NCI-H2107 treated with DMSO at 0.1 percent for 48 hours (cell line): Measurements from ENCODE around the gene GABBR2.

Experiments
- DNase-seq: peaks from one replicate; lab custom pipeline; 2025; ENCODE audit not compliant: unreplicated experiment; lab: John Stamatoyannopoulos, UW

Gene GABBR2

DNA sequence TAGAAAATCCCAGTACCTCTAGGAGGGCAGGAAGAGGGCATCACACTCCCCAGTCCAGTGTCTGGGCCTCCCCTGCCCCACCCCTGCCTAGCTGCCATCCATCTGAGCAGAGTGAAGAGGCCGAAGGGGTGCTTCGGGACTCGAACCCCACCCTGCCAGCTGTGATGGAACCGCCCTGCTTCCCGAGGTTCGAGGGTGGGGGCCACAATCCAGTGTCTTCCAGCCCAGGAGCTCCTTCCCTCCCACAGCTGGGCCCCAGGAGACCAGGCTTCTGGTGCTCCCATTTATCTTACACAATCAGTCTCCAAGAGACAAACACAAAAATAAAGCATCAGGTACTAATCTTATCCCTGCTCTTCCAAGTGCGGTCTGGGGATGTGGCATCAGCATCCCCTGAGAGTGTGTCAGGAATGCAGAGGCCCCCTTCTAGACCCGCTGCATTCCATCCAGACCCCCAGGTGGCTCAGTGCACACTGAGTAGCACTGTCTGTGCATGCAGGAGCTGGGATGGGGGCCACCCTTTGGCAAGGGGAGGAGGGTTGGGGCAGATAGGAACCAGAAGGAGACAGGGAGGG lies 330.4 kb downstream of the GABBR2 start:
- DNase-seq = no peak

DNA sequence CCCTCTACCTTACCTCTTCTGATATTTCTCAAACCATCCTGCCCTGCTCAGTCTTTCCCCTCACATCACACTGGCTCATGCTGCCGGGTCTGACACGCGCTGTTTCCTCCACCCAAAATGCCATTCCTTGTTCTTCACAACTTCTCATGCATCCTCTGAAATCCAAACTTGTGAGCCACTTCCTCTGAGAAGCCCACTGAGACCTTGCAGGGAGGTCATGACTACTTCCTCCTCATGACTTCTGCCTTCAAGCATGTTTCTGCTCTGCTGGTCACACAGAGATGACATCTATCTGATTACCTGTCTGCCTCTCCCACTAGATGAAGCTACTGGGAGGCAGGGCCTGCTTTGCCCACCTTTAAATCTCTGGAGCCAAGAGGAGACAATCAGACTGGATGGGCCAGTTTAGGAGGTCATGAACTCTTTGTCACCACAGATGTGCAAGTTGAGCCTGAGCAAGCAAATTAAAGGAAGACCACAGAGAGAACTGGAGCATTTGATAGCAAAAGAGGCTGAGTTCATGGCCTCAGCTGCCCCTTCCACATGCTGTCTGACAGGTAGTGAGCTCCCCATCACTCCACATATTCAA lies 333.5 kb downstream of the GABBR2 start:
- no peak for DNase-seq

DNA sequence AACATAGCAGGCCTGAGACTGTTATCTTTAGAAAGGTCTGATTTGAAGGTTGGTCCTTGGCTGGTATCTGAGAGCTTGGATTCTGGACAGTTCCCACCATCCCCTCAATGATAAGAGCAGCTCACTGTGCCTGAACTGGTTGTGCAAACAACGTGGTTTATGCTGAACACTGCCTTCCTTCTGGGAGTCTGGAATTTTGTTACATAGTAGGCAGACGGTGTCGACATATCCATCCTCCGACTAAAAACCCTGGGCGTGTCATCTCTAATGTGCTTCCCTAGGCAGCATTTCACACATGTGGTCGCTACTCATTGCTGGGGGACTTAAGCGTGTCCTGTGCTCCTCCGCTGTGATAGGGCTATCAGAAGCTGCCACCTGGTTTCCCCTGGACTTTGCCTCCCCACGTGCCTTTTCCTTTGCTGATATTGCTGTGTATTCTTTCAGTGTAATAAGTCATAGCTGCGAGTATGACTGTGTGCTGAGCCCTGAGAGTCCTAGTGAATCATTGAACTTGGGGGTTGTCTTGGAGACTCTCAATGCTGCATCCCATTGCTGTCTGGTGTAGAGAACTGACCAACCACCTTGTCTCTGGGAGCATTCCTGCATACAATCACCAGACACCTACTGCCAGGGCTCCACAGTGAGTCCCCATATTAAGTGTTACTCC lies 334.2 kb downstream of the GABBR2 start:
- no peak for DNase-seq

DNA sequence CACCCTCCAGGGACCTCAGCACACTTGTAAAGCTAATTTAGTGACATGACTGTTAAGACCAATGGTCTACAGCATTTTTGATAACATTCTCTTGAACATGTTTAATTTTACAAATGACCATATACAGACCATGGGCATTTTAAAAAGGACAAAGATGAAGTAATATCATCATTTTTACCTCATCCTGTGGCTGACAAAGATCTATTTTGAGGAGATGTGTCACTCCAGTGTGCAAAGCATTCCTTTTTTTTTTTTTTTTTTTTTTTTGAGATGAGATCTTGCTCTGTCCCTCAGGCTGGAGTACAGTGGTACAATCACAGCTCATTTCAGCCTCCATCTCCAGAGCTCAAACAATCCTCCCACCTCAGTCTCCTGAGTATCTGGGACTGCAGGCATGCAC lies 335.1 kb downstream of the GABBR2 start:
- no peak for DNase-seq

DNA sequence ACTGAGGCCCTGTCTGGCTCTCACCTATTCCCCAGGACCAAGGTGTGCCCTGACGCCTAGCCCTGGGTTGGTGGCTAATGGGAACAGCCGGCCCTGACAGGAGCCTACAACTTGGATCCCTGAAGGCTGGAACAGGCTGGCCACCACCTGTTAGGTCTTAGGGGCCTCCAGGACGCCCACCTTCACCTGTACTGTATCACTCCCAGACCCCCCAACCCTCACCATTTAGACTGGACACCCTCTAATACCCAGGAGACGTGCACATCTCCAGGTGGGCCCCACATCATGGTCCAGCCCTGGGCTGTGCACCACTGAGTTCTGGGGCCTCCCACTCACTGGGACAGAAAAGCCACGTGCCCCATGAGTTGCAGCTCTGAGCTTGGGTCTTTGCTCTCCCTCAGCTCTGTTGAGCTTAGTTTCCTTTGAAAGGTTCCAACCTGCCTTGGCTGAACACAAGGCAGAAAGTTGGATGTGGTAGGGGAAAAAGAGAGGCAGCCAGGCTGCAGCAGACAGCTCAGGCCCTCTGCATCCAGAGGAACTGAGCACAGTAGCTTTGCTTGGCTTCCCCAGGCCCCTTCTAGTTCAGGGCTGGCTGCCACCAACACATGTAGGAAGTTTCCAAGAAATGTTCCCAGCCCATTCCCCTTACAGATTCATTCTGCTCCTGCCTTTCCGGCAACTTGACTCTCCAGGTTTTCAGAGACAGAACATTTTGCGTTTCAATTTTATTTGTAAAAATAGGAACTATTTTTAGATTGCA lies 336.5 kb downstream of the GABBR2 start:
- no peak for DNase-seq

DNA sequence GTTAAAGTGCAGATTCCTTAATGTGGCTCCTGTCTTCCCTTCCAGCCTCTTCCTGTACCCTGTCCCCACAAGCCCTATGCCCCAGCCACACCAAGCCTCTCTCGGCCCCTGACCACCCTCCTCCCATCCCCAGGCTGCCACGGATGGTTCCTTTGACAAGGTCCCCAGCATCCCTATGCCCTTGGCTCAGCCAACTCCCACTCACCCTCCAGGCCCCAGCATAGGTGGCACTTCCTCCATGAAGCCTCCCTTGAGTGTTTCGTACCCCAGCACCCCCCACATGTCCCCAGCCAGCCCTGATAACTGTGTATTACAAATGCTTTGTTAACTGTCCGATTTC lies 337.8 kb downstream of the GABBR2 start:
- no peak for DNase-seq

DNA sequence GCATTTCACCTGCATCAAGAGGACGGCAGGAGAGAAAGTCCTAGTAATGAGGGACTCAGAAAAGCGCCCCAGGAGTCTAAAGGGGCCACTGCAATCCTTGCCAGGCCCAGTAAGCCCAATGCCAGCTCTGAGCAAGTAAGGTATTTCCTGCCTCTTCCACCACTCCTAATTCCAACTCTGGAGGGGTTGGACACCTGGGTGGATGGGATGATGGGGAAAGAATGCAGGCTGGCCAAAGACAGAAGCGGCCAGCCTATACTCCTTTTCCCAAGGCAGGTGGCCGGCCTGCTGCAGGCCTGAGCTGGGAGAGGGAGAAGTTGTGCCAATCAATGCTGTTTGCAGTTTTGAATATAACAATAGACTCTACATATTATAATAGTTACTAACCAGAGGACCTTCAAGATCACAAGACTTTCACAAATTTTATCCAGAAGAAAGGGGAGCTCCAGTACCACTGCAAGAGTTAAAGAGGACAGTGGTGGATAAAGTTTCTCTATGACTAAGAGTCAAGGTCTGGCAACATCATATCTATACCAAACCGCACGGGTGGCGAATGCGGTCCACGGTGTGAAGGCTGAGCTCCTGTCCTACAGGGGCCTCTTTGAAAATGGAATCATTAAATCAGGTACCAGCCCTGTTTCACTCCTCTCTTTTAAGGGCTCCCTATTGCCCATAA lies 338.3 kb downstream of the GABBR2 start:
- no peak for DNase-seq

DNA sequence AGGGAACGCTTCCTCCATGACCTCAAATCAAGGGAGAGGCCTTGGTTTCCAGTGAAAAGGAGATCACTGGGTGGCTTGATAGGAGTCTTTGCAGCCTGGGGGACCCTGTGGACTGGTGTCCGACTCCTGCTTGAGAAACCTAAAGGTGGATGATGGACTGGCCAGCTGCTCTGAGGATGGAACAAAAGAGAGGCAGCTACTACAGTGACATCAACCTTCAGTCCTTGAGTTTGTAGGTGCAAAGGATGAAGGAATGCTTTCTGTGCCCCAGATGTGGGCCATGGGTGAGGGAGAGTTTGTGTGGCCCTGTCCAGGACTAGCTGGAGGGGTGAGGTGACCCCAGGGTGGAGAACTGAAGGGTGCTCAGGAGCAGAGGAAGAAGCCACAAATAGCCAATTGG lies 338.8 kb downstream of the GABBR2 start:
- no peak for DNase-seq

DNA sequence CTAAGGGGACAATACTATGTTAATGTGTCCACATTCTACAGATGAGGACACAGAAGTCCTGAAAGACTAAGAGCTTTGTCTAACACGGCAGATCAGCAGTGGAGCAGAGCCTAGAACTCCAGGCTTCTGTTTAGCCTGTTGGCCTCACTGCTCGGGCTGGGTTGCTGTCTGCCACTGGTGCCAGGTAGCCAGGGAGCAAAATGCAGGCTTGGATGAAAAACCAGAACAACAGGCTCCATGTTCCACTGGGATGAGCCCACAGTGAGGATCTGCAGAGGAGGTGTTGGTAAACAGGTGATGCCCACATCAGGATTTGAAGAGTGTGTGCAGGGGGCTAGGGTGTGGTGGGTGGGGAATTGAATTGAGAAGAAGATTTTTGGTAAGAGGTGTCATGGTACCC lies 339.3 kb downstream of the GABBR2 start:
- no peak for DNase-seq

DNA sequence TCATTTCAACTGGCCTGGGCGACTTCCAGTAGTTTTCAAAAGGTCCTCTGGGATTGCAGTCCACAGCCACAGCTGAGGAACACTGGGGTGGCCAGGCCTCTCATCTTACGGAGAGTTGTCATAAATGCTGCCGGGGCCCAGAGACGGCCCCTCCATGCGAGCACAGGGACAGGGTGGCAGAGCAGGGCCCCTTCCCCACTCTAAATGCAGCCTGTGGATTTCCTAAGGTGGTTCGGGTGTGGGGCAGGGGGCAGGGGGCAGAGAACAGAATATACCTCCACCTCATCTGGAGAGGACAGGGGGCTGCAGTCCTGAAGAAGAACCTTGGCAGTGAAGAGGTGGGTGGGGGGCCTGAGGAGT lies 339.7 kb downstream of the GABBR2 start:
- DNase-seq = no peak

DNA sequence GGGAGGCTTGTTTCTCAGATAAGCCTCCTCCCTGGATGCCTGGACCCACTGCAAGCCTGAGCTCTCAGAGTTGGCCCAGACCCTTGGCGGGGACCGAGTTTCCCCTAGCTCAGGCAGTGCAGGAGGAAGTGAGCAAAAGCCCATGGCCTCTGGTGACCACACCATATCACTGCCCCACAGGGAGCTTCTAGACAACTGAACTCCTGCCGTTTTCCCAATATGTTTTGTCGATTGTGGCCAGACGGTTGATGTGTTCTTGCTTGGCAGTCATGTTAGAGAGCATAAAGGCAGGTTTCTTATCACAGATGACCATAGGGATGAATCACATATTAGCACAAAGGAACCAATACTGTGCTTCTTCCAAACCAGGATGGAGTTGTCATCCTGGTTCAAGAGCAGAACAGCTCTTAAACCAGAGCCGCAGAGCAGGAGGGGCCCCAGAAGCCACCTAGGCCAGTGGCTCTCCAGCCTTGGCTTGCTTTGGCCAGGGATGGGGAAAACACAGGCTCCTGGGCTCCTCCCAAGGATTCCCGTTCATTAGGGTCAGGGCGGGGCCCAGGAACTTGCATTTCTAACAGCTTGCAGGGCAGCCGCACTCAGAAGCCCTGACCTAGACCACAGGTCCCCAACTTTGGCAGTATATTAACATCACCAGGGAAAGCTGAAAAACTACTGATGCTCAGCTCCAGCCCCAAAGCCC lies 340.2 kb downstream of the GABBR2 start:
- no peak for DNase-seq

DNA sequence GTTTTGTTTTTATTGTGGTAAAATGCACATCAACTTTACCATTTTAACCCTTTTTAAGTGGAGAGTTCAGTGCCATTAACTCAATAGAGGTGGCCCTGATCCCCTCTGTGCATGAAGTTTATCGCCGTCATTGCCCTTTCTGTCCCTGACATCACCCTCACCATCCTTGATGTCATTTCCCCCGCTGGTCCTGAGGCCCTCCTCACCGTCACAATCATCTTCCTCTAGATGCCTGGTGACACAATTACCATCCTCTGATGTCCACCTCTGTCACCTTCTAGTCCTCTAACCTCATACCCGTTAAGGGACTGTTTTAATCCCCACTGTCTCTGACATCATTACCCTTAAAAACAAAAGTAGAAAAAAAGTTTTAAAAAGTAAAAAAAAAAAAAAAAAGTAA lies 340.8 kb downstream of the GABBR2 start:
- DNase-seq = no peak

DNA sequence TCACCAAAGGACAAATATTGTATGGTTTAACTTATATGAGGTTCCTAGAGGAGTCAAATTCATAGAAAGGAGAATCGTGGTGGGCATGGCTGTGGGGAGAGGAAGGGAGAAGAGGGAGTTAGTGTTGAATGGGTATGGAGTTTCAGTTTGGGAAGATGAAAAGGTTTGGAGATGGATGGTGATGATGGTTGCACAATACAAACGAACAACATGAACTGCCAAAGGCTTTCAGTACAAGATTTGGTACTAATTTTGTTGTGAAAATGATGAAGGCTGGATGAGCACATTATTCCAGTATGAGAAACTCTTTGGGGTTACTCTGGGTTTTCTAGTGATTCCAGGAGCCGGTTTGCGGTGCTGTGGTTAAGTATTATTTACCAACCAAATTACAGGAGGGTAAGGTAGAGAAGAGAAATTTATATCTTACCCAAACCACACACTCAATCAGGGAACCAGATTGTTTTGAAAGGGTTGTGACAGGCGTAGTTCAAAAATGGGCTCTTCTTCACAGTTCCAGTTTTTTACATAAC lies 341.3 kb downstream of the GABBR2 start:
- DNase-seq = no peak

DNA sequence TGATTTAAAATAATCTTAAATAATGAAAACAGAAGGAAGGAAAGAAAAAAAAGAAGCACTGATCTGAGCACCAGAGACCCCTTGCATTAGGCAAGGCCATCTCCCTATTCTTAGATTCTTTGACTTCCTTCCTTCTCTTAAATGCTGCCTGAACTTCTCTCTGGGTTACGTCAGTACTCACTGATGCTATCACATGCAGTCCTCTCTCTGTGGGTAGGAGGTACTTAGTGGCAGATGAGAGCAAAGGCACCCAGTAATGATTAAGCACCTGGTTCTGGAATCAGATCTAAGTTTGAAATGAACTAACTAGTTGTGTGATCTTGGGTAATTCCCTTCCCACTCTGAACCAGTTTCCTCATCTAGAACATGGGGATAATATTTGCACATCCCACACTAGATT lies 343.0 kb downstream of the GABBR2 start:
- no peak for DNase-seq

DNA sequence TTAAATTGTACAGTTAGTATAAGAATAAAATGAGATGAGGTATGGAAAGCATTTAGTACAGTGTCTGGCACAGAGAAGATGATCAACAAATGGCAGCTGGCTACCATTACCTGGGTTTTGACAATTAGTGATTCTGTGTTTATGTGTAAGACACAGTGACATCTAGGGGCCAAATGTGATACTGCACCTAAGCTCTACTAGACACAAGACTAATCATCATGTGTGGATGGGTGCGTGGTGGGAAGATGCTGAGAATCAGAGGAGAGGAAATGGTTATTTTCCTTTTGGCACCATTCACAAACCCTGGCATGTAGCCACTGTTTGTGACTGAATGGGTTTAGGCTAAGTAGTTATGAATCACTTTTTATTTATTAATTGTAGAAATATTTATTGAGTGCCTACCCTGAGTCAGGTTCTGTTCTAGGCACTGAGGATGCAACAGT lies 343.5 kb downstream of the GABBR2 start:
- no peak for DNase-seq

DNA sequence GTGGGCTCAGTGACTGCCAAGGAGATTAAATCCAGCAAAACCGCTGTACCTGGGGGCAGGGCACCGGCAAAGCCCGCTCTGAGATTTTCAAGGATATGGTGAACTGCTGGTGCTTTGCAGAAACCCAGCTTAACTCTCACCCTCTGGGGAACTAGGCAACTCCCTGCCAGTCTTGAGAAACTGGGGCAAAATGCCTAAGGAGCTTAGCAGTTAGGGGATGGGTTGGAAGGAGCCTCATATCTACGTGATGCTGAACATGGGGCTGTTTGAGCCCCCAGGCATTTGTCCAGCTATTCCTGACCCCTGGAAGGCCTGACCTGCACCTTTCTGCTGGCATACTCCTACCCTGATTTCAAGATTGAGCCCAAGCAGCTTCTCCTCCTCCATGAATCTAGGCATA lies 344.6 kb downstream of the GABBR2 start:
- DNase-seq = no peak

DNA sequence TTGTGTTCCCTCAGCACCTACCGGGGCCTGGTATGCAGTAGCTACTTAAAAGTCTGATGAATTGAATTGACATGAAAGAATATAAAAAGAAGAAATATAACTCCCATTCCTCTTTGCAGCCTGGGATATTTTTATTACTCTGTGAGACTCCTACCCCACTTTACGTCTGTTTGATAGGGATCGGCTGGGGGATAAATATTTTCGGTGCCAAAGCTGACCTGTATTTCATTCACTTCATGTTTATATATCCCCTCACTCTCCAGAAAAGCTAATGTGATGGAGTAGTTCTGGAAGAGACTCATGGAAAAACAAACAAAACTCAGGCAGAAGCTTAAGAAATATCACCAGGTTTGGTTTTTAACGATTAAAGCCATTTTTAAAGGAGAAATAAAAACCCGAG lies 345.1 kb downstream of the GABBR2 start:
- DNase-seq = no peak

DNA sequence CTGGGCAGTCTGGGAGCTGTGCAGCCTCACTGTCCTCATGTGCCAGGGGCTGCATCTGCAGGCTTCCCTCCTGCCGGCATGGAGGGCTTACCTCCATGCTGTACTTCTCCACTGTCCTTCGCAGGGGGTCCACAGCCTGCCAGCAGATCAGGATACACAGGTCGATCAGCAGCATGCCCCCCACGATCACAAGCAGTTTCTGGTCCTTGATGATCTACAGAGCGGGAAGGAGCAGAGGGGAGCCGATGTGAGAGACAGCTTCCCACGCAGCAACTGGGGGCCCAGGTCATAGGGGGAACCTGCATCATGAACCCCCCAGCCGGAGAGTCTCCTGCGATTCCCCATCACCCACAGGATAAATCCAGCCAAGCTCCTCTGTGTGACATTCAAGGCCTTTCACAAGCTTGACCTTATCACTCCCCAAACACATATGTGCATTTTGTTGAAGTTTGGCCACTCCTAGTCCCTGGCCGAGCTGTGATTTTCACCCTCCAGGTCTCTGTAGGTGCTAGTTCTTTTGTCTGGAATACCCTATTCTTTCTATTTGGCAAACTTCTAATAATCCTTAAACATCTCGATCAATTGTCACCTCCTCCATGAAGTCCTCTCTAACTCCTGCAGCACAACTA lies 346.0 kb downstream of the GABBR2 start:
- DNase-seq = no peak

DNA sequence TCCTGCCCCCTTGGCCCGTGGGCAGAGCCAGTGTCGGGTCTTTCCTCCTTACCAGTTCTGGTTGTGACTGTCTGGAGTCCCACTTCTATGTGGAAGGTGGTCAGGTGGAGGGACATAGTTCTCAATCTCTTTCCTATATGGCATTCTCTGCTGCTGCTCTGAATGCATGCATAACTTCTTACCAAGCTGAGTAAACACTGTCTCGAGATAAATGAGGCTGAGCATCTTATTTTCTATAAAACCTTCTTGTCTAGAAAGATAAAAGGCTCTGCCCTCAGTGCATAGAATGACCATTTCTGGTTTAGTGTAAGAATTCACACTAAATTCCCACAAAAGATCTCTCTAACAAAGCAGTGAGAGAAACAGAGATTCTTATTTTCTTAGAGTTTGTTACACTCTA lies 347.1 kb downstream of the GABBR2 start:
- no peak for DNase-seq

DNA sequence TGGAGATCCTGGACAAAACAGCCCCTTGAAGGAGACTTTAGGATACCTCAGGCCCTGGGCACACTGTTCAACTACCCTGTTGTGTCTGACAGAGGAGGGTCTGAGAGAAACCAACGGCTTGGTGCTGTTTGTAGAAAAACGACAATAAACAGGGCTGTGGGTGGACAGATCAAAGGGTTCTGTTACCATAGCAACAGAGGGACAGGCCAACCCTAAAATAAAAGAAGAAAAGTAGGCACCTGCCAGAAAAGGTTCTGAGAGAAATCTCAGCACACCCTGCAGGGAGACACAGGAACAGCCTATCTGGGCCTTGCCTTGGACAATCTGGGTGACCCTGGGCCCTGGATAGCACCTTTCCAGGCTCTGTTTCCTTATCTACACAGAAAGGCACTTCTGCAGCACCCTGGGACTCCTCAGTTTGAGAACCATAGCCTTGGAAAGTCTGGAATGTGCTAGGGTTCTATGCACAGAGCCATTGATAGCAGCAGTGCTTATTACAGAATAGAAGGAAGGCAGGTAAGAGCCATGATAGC lies 348.5 kb downstream of the GABBR2 start:
- no peak for DNase-seq
